Spleen (tissue), 11 donors: ENCODE data around the gene KHDC4. TPM values are rescaled to one million over a fixed set of nuclear protein-coding genes. Genes with fewer than 3 reads are reported as not detected.
A peak's percentile ranks its signal among the peaks of the same experiment; 100 is the strongest.

Experiments
- DNase-seq: peaks from one replicate; pipeline ENCODE4 v3.0.0-alpha.2; 2020
- H3K27ac ChIP-seq, 8 donors: fragments of 200-600 bp; sonication (generic) in 7 of 8; 1 replicate in 4 of 8; 2 replicates in 4 of 8; pipeline versions ENCODE4 v1.5.0 to v1.8.0; 2016 to 2021; ENCODE audit warnings: inconsistent platforms in 4 of 8, mild to moderate bottlenecking in 4 of 8, moderate library complexity in 1 of 8
- H3K27me3 ChIP-seq, 7 donors: fragments of 200-600 bp; sonication (generic) in 6 of 7; replicated peaks in 1 of 7; 1 replicate in 4 of 7; 2 replicates in 3 of 7; pipeline versions ENCODE4 v1.5.0 to v1.8.0; 2016 to 2021; ENCODE audit warnings: inconsistent platforms in 3 of 7, mild to moderate bottlenecking in 1 of 7
- H3K36me3 ChIP-seq, 6 donors: fragments of 200-600 bp; sonication (generic) in 5 of 6; 1 replicate in 4 of 6; 2 replicates in 2 of 6; pipeline versions ENCODE4 v1.5.0 to v1.8.0; 2016 to 2021; ENCODE audit warnings: inconsistent platforms in 2 of 6
- H3K4me1 ChIP-seq, 6 donors: fragments of 200-600 bp; sonication (generic) in 5 of 6; 1 replicate in 3 of 6; 2 replicates in 3 of 6; pipeline versions ENCODE4 v1.5.0 to v1.8.0; 2016 to 2021; ENCODE audit warnings: inconsistent platforms in 3 of 6
- H3K4me3 ChIP-seq, 8 donors: fragments of 200-600 bp; sonication (generic) in 7 of 8; 1 replicate in 4 of 8; 2 replicates in 4 of 8; pipeline versions ENCODE4 v1.5.0 to v1.8.0; 2016 to 2021; ENCODE audit warnings: inconsistent platforms in 4 of 8, mild to moderate bottlenecking in 4 of 8, moderate library complexity in 2 of 8
- H3K9me3 ChIP-seq, 8 donors: fragments of 200-600 bp; sonication (generic) in 7 of 8; 1 replicate in 4 of 8; 2 replicates in 4 of 8; pipeline versions ENCODE4 v1.5.0 to v1.8.0; 2016 to 2021; ENCODE audit warnings: inconsistent platforms in 4 of 8
- CTCF ChIP-seq, 11 experiments: fragments of 200-600 bp in 7 of 11; fragments of 450-650 bp in 4 of 11; sonication (generic) in 4 of 11; IDR thresholded peaks in 8 of 11; conservative IDR thresholded peaks in 3 of 11; 1 replicate in 7 of 11; 2 replicates in 4 of 11; pipeline versions ENCODE4 v1.4.0 to v1.8.0; 2016 to 2021; ENCODE audit warnings: antibody characterized with exemption in 11 of 11, inconsistent platforms in 4 of 11, mild to moderate bottlenecking in 1 of 11
- POLR2A ChIP-seq, 3 donors: fragments of 450-650 bp; IDR thresholded peaks; one replicate each; pipeline ENCODE4 v1.5.1; 2017; ENCODE audit warnings: antibody characterized with exemption in 3 of 3, mild to moderate bottlenecking in 1 of 3
- POLR2AphosphoS5 ChIP-seq, 3 donors: sonication (generic); formaldehyde crosslinking; IDR thresholded peaks; one replicate each; pipeline ENCODE4 v1.5.1; 2017; ENCODE audit warnings: antibody characterized with exemption in 3 of 3
- WGBS, 5 donors: extraction: QIAGEN DNeasy Blood & Tissue Kit in 3 of 5; methylation state at CpG; one replicate each; pipeline versions ENCODE4 v1.1.5 to v1.1.7; 2013 to 2018; 5-methylcytosine and 5-hydroxymethylcytosine counted together
- intact Hi-C: fragments of 100-400 bp; cut with DNase I; formaldehyde crosslinking; loops from one replicate; pipeline ENCODE4 v1.15.0; 2023; ENCODE audit warnings: low total_unique reads
- polyA plus RNA-seq, 3 donors: library from polyadenylated mRNA; stranded (reverse); fragments of 200-250 nt; gene quantifications; one replicate each; pipeline ENCODE4 v1.2.1, GENCODE V29; 2013
- total RNA-seq, 7 donors: library from RNA; depleted of rRNA in 3 of 7; stranded (reverse); fragments of >200 nt in 3 of 7; fragmentation: NEBNext Ultra II Directional in 4 of 7; extraction: Animal tissue kit (Norgen Biotek cat#: 25700) in 4 of 7; gene quantifications; one replicate each; pipeline versions ENCODE4 v1.1.0 to v1.2.1, GENCODE V29; 2016 to 2021
- donor health status: healthy with polysubstance abuse.
- donor health status: DM: no; HTN: no; CAD: no; lungs with moderate emphysema.
- donor health status: DM: no; HTN: no; CAD: no.
- donor health status: Bipolar disorder and iron deficiency.
- donor health status: healthy.
- donor health status: DM: no; HTN: no; CAD: no.
- donor health status: DM: yes; HTN: yes; CAD: no.

KHDC4 gene
- total and polyA plus RNA-seq, 10 donors = 24.9 to 70.5 (median 50.7) TPM

- peaks cover 10 to 100% (median 99%) of the 10 kb centered on the region in 6 donors for H3K36me3 ChIP-seq
- TF ChIP-seq POLR2A (IDR thresholded peaks at IDR 0.05) = no peak
- TF ChIP-seq CTCF (IDR thresholded peaks at IDR 0.05 in 8 of 11, conservative IDR thresholded peaks at IDR 0.05 in 3 of 11) = no peak
- TF ChIP-seq POLR2AphosphoS5 (IDR thresholded peaks at IDR 0.05) = no peak
- WGBS, 5 donors = 63 to 84% (median 79%) methylated on average over 3 of the region's 3 CpGs
These were observed 26.0 kb upstream of the KHDC4 start for GRCh38 chr1:155960081-155960745.

GRCh38 chr1:155957411-155957915, 23.2 kb upstream of the KHDC4 start:
- H3K4me1 ChIP-seq = peaks cover 11 to 57% (median 35%) of the 10 kb centered on the region in 6 donors
- no peak for DNase-seq
- H3K27ac ChIP-seq = peak overlapping the region in 1 of 8 donors; percentile 28
- whole genome bisulfite sequencing, 5 donors = 93 to 96% (median 94%) methylated on average over 12 of the region's 12 CpGs
- H3K36me3 ChIP-seq = peaks cover 12 to 100% (median 99%) of the 10 kb centered on the region in 6 donors
- no peaks in the 10 kb centered on the region for H3K27me3 ChIP-seq
- H3K4me3 ChIP-seq = no peak overlapping the region
- TF ChIP-seq POLR2AphosphoS5 (IDR thresholded peaks at IDR 0.05) (peak; percentile 29 to 68 (median 44)), POLR2A (IDR thresholded peaks at IDR 0.05) (no peak), CTCF (IDR thresholded peaks at IDR 0.05 in 8 of 11, conservative IDR thresholded peaks at IDR 0.05 in 3 of 11) (no peak)
- H3K9me3 ChIP-seq = no peaks in the 10 kb centered on the region
- intact Hi-C loops = no loop called here

More at GRCh38 chr1:155960081-155960745, 26.0 kb upstream of the KHDC4 start:
- Histone ChIP-seq H3K4me3 (peak overlapping the region in 1 of 8 donors; percentile 13), H3K9me3 (no peaks in the 10 kb centered on the region), H3K4me1 (peaks cover 16 to 72% (median 51%) of the 10 kb centered on the region in 6 donors), H3K27me3 (no peaks in the 10 kb centered on the region), H3K27ac (peak overlapping the region; percentile 2 to 81 (median 62))
- intact Hi-C loops = no loop called here
- DNase-seq = no peak

- Histone ChIP-seq H3K27ac (peak overlapping the region in 4 of 8 donors; percentile 16 to 45 (median 28)), H3K4me3 (no peak overlapping the region), H3K4me1 (peaks cover 0 to 46% (median 7%) of the 10 kb centered on the region in 6 donors), H3K27me3 (no peaks in the 10 kb centered on the region), H3K9me3 (no peaks in the 10 kb centered on the region), H3K36me3 (peaks cover 12 to 100% (median 99%) of the 10 kb centered on the region in 6 donors)
- TF ChIP-seq POLR2A (IDR thresholded peaks at IDR 0.05) (no peak), POLR2AphosphoS5 (IDR thresholded peaks at IDR 0.05) (no peak), CTCF (IDR thresholded peaks at IDR 0.05 in 8 of 11, conservative IDR thresholded peaks at IDR 0.05 in 3 of 11) (no peak)
- WGBS, 5 donors = 96 to 100% (median 98%) methylated on average over 3 of the region's 3 CpGs
- no peak for DNase-seq
- intact Hi-C loops = no loop called here
These were observed 20.4 kb upstream of the KHDC4 start for GRCh38 chr1:155954645-155955044.

GRCh38 chr1:155952505-155952890, 18.3 kb upstream of the KHDC4 start:
- H3K4me1 ChIP-seq = peaks cover under 1 to 49% (median 5%) of the 10 kb centered on the region in 6 donors
- H3K36me3 ChIP-seq = peaks cover 9 to 100% (median 99%) of the 10 kb centered on the region in 6 donors
- DNase-seq = peak; percentile 52
- TF ChIP-seq POLR2A (IDR thresholded peaks at IDR 0.05) (no peak), POLR2AphosphoS5 (IDR thresholded peaks at IDR 0.05) (peak in 2 of 3 donors; percentile 13 to 69), CTCF (IDR thresholded peaks at IDR 0.05 in 8 of 11, conservative IDR thresholded peaks at IDR 0.05 in 3 of 11) (no peak)
- 91 to 96% (median 95%) methylated on average over 13 of the region's 13 CpGs for WGBS, 5 donors
- H3K9me3 ChIP-seq = no peaks in the 10 kb centered on the region
- H3K27me3 ChIP-seq = no peaks in the 10 kb centered on the region
- peak overlapping the region in 5 of 8 donors; percentile 1 to 75 (median 36) for H3K27ac ChIP-seq
- intact Hi-C loops = no loop called here
- H3K4me3 ChIP-seq = no peak overlapping the region
